HCT116 (cell line): ENCODE measurements around the gene NINJ2.

ENCODE experiments used
- EGR1 ChIP-seq: IDR thresholded peaks from 2 replicates; pipeline ENCODE4 v1.6.1; 2012; ENCODE audit warnings: low read depth
- JUND ChIP-seq: IDR thresholded peaks from 2 replicates; pipeline ENCODE4 v1.6.1; 2012
- POLR2A ChIP-seq: IDR thresholded peaks from 2 replicates; pipeline ENCODE4 v1.7.0; 2011; ENCODE audit warnings: borderline replicate concordance; ENCODE audit not compliant: insufficient read depth, insufficient read length; ENCODE audit errors: extremely low read depth
- TF ChIP-seq, protein P1 (sequence below), 3 experiments: fragments of 200-600 bp in 1 of 3; sonication (generic) in 1 of 3; IDR thresholded peaks in 2 of 3; conservative IDR thresholded peaks in 1 of 3; 2 replicates each; pipeline ENCODE4 v1.5.1; 2012 to 2017; ENCODE audit warnings: low read depth in 2 of 3, low read length in 2 of 3, antibody characterized with exemption in 1 of 3, borderline replicate concordance in 1 of 3, control low read depth in 1 of 3, mild to moderate bottlenecking in 1 of 3, mixed read lengths in 1 of 3, mixed run types in 1 of 3, moderate library complexity in 1 of 3; ENCODE audit not compliant: insufficient read depth in 1 of 3
- TF ChIP-seq, protein P2 (sequence below): IDR thresholded peaks from 2 replicates; pipeline ENCODE4 v1.6.1; 2012

DNA sequence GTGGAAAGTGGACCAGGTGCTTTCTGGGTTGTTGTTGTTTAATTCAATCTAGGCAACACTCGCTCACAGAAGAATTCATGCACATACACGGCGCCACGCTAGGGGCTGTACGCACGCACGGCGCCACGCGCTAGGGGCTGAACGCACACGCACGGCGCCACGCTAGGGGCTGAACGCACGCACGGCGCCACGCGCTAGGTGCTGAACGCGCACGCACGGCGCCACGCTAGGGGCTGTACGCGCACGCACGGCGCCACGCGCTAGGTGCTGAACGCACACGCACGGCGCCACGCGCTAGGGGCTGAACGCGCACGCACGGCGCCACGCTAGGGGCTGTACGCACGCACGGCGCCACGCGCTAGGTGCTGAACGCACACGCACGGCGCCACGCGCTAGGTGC is 54.3 kb downstream of the NINJ2 start:
- TF ChIP-seq, protein P1, sequence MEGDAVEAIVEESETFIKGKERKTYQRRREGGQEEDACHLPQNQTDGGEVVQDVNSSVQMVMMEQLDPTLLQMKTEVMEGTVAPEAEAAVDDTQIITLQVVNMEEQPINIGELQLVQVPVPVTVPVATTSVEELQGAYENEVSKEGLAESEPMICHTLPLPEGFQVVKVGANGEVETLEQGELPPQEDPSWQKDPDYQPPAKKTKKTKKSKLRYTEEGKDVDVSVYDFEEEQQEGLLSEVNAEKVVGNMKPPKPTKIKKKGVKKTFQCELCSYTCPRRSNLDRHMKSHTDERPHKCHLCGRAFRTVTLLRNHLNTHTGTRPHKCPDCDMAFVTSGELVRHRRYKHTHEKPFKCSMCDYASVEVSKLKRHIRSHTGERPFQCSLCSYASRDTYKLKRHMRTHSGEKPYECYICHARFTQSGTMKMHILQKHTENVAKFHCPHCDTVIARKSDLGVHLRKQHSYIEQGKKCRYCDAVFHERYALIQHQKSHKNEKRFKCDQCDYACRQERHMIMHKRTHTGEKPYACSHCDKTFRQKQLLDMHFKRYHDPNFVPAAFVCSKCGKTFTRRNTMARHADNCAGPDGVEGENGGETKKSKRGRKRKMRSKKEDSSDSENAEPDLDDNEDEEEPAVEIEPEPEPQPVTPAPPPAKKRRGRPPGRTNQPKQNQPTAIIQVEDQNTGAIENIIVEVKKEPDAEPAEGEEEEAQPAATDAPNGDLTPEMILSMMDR (IDR thresholded peaks at IDR 0.05 in 2 of 3, conservative IDR thresholded peaks at IDR 0.05 in 1 of 3; ENCODE audit: borderline replicate concordance in 1 of 3, insufficient read depth in 1 of 3, low read depth in 2 of 3, low read length in 2 of 3): no peak
- TF ChIP-seq, protein P2, sequence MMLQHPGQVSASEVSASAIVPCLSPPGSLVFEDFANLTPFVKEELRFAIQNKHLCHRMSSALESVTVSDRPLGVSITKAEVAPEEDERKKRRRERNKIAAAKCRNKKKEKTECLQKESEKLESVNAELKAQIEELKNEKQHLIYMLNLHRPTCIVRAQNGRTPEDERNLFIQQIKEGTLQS: no peak
- TF ChIP-seq POLR2A (no peak), EGR1 (no peak), JUND (no peak)
